ENCODE data around the gene TLK1. TPM values are rescaled to one million over a fixed set of nuclear protein-coding genes. Genes with fewer than 3 reads are reported as not detected.

Gene TLK1
- total and polyA plus RNA-seq, 9 of the 15 experiments (the other 6 are each of a cell fraction or from before 2014, with no cell fraction given): 20.2 to 101 (median 40.5) TPM

GRCh38 chr2:171159372-171160118 lies 1.1 kb downstream of the TLK1 start (continued):
- TF ChIP-seq AFF1 (IDR thresholded peaks at IDR 0.05; ENCODE audit: low read depth in 1 of 2, partially characterized antibody in 2 of 2) (peak in 1 of 2 experiments; percentile 15), IRF2 (CRISPR knock-in tag; IDR thresholded peaks at IDR 0.05) (no peak), ZNF407 (IDR thresholded peaks at IDR 0.05; ENCODE audit: low read depth) (no peak), CHD4 (IDR thresholded peaks at IDR 0.05; ENCODE audit: insufficient read depth, insufficient replicate concordance, low read depth, low read length, poor library complexity, severe bottlenecking) (no peak), POLR2AphosphoS2 (IDR thresholded peaks at IDR 0.05; ENCODE audit: low read length) (no peak), NFE2L1 (tag; IDR thresholded peaks at IDR 0.05; ENCODE audit: borderline replicate concordance, low read depth) (no peak), RREB1 (CRISPR knock-in tag; IDR thresholded peaks at IDR 0.05) (no peak)

All from K562 (cell line).